HG02623 (cell line): ENCODE data around the gene FITM1.
A peak's percentile ranks its signal among the peaks of the same experiment; 100 is the strongest.

Source experiments
- ATAC-seq: cut with Tn5 transposase; IDR thresholded peaks from one replicate; pipeline ENCODE4 v1.9.1; 2021; ENCODE audit warnings: moderate library complexity; ENCODE audit not compliant: unreplicated experiment

FITM1 gene

GRCh38 chr14:24137529-24138395, 7.3 kb downstream of the FITM1 start:
- no peak for ATAC-seq

- no peak for ATAC-seq
These were observed 8.2 kb downstream of the FITM1 start for GRCh38 chr14:24138396-24139271.

GRCh38 chr14:24139272-24139934, 8.9 kb downstream of the FITM1 start:
- ATAC-seq, result no peak

- ATAC-seq, result peak; percentile 80
These were observed 10.8 kb downstream of the FITM1 start, which contains the start of gene EMC9 for GRCh38 chr14:24141097-24141880. Gene EMC9 (minus strand): TSS chr14:24141591. CDS start chr14:24141304, 287 bp downstream.

- ATAC-seq, result no peak
These were observed 13.1 kb downstream of the FITM1 start for GRCh38 chr14:24143511-24143910.

GRCh38 chr14:24144451-24144850, 14.0 kb downstream of the FITM1 start:
- no peak for ATAC-seq

- no peak for ATAC-seq
These were observed 14.8 kb downstream of the FITM1 start for GRCh38 chr14:24145219-24145618.

GRCh38 chr14:24145690-24146452, 15.4 kb downstream of the FITM1 start:
- ATAC-seq, result no peak

- ATAC-seq, result peak; percentile 58
These were observed 16.1 kb downstream of the FITM1 start, which contains the start of gene PSME2 for GRCh38 chr14:24146453-24146977. Gene PSME2 (minus strand): TSS chr14:24146610. CDS start chr14:24146581, 29 bp downstream.

- ATAC-seq, result peak; percentile 78
These were observed 16.7 kb downstream of the FITM1 start, which contains the start of gene RNF31 for GRCh38 chr14:24146978-24147760. Gene RNF31 (plus strand): TSS chr14:24147498. CDS start chr14:24147699, 201 bp downstream.

- ATAC-seq, result no peak
These were observed 17.4 kb downstream of the FITM1 start for GRCh38 chr14:24147761-24148428.

- no peak for ATAC-seq
These were observed 19.0 kb downstream of the FITM1 start for GRCh38 chr14:24149302-24149969.

GRCh38 chr14:24150061-24150460, 19.6 kb downstream of the FITM1 start:
- ATAC-seq, result no peak

- ATAC-seq, result no peak
These were observed 20.1 kb downstream of the FITM1 start for GRCh38 chr14:24150567-24150966.

- no peak for ATAC-seq
These were observed 20.5 kb downstream of the FITM1 start for GRCh38 chr14:24150993-24151392.

- ATAC-seq, result no peak
These were observed 21.1 kb downstream of the FITM1 start for GRCh38 chr14:24151404-24152080.

- ATAC-seq, result no peak
These were observed 24.6 kb downstream of the FITM1 start for GRCh38 chr14:24155100-24155499.
